Mucosa of rectum (tissue), 2 donors: Measurements from ENCODE around the gene TMEM176B.
A peak's percentile ranks its signal among the peaks of the same experiment; 100 is the strongest.

ENCODE experiments used
- H3K27ac ChIP-seq, 2 donors: one replicate each; pipeline ENCODE4 v1.7.0; 2013; ENCODE audit warnings: inconsistent platforms in 2 of 2, low read depth in 2 of 2, low read length in 2 of 2
- H3K27me3 ChIP-seq, 2 donors: one replicate each; pipeline ENCODE4 v1.7.0; 2013; ENCODE audit warnings: low read length in 2 of 2; ENCODE audit not compliant: control insufficient read depth in 2 of 2, insufficient read depth in 2 of 2
- H3K36me3 ChIP-seq, 2 donors: one replicate each; pipeline ENCODE4 v1.7.0; 2013; ENCODE audit warnings: low read length in 2 of 2; ENCODE audit not compliant: control insufficient read depth in 2 of 2, insufficient read depth in 2 of 2
- H3K4me1 ChIP-seq, 2 donors: one replicate each; pipeline ENCODE4 v1.7.0; 2013; ENCODE audit warnings: low read length in 2 of 2, mild to moderate bottlenecking in 1 of 2; ENCODE audit not compliant: control insufficient read depth in 2 of 2, insufficient read depth in 2 of 2
- H3K4me3 ChIP-seq, 2 donors: one replicate each; pipeline ENCODE4 v1.7.0; 2013; ENCODE audit warnings: low read length in 2 of 2
- H3K9ac ChIP-seq, 2 donors: one replicate each; pipeline ENCODE4 v1.7.0; 2013; ENCODE audit warnings: low read length in 2 of 2, low read depth in 1 of 2, mild to moderate bottlenecking in 1 of 2
- H3K9me3 ChIP-seq, 2 donors: one replicate each; pipeline ENCODE4 v1.7.0; 2013; ENCODE audit warnings: low read length in 2 of 2; ENCODE audit not compliant: control insufficient read depth in 2 of 2
- donor health status: healthy.
- donor health status: Normal muscosa, but diverticular disease.

The TMEM176B gene

DNA sequence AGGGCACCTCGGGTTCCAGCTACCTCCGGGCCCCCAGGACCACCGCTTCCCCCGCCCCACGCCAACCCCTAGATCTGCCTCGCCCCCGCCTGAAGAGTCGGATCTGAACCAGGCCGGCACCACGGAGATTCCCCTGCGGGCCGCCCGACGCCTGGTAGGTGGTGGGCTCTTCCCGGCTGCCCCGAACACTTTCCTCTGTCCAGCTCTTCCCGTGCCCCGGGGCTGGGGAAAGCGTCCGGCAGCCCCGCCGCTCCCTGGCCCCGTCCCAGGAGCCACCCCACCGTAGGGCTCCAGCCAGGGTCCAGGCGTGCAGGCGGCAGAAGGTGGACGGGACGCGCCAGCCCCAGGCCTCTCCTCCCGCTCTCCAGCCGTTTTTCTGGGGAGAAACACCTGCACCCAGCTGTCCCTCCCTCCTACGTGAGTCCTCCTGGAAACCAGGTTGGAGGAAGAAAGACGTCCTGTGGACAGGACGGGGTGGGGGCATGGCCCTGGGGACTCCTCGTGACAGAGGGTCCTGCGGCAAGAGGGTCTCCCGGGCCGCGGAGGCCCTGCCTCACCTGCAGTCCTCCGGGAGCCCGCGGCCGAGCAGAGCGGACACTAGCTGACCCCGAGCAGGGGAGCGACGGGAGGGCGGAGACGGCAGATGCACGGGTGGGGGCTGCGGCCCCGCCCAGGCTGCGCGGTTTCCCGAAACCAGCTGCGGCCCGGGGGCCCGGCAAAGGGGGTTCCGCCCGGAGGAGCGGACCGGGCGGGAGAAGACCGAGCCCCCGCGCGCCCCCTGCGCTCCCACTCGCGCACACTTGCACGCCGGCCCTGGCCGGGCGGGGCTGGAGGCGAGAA is at the start of gene TMEM176B:
Gene TMEM176B (minus strand): TSS at position 624 of the 840 bp plus-strand sequence. CDS start 3,795 bp downstream, outside the sequence.
- peak within 1 kb of the TSS; percentile 89 to 97 for H3K9ac ChIP-seq
- peak within 1 kb of the TSS; percentile 95 to 96 for H3K27ac ChIP-seq
- H3K9me3 ChIP-seq, result peaks cover 0 to 1% of the 10 kb centered on the region in 2 donors
- peaks cover 21 to 34% of the 10 kb centered on the region in 2 donors for H3K36me3 ChIP-seq
- H3K27me3 ChIP-seq, result no peaks in the 10 kb centered on the region
- H3K4me3 ChIP-seq, result peak within 1 kb of the TSS; percentile 88 to 93
- peaks cover 22 to 30% of the 10 kb centered on the region in 2 donors for H3K4me1 ChIP-seq

- Histone ChIP-seq H3K4me1 (peaks cover 7 to 8% of the 10 kb centered on the region in 2 donors), H3K9ac (no peak overlapping the region), H3K4me3 (no peak overlapping the region), H3K36me3 (no peaks in the 10 kb centered on the region), H3K27ac (no peak overlapping the region), H3K27me3 (no peaks in the 10 kb centered on the region), H3K9me3 (no peaks in the 10 kb centered on the region)
These were observed 49.1 kb upstream of the TMEM176B start for GRCh38 chr7:150849204-150849775.

DNA sequence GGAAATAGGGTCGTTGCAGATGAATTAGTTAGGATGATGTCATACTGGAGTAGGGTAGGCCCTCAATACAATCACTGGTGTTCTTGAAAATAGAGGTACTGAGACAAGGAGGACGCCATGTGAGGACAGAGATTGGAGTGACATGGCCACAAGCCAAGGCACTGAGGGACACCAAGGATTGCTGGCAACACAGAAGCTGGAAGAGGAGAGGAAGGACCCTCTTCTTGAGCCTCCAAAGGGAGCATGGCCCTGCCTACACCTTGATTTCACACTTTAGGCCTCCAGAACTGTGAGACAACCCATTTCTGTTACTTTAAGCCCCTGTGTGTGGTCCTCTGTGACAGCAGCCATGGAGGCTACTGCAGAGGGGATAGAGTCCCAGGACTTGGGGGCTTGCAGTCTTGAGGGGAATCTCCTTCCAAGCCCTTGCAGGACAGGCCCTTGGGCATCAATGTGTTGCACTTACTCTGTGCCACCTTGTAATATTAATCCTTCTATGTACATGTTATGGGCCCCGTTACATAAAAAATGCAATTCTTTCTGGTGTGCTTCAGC is 48.5 kb upstream of the TMEM176B start:
- Histone ChIP-seq H3K4me1 (peaks cover 4 to 7% of the 10 kb centered on the region in 2 donors), H3K27ac (no peak overlapping the region), H3K36me3 (no peaks in the 10 kb centered on the region), H3K9me3 (no peaks in the 10 kb centered on the region), H3K27me3 (no peaks in the 10 kb centered on the region), H3K4me3 (no peak overlapping the region), H3K9ac (no peak overlapping the region)

- Histone ChIP-seq H3K36me3 (no peaks in the 10 kb centered on the region), H3K27me3 (no peaks in the 10 kb centered on the region), H3K9ac (no peak overlapping the region), H3K4me3 (no peak overlapping the region), H3K9me3 (no peaks in the 10 kb centered on the region), H3K27ac (no peak overlapping the region), H3K4me1 (peaks cover 4 to 7% of the 10 kb centered on the region in 2 donors)
These were observed 47.9 kb upstream of the TMEM176B start for GRCh38 chr7:150848111-150848510.

- Histone ChIP-seq H3K36me3 (no peaks in the 10 kb centered on the region), H3K9me3 (no peaks in the 10 kb centered on the region), H3K4me3 (no peak overlapping the region), H3K4me1 (peaks cover 4 to 7% of the 10 kb centered on the region in 2 donors), H3K9ac (no peak overlapping the region), H3K27ac (no peak overlapping the region), H3K27me3 (no peaks in the 10 kb centered on the region)
These were observed 47.4 kb upstream of the TMEM176B start for GRCh38 chr7:150847536-150847935.

- Histone ChIP-seq H3K9me3 (no peaks in the 10 kb centered on the region), H3K36me3 (no peaks in the 10 kb centered on the region), H3K9ac (no peak overlapping the region), H3K4me1 (peaks cover 0 to 2% of the 10 kb centered on the region in 2 donors), H3K4me3 (no peak overlapping the region), H3K27me3 (no peaks in the 10 kb centered on the region), H3K27ac (no peak overlapping the region)
These were observed 46.3 kb upstream of the TMEM176B start for GRCh38 chr7:150846291-150847115.

- Histone ChIP-seq H3K9me3 (no peaks in the 10 kb centered on the region), H3K27ac (no peak overlapping the region), H3K36me3 (no peaks in the 10 kb centered on the region), H3K4me3 (no peak overlapping the region), H3K27me3 (no peaks in the 10 kb centered on the region), H3K4me1 (peaks cover 0 to 2% of the 10 kb centered on the region in 2 donors), H3K9ac (no peak overlapping the region)
These were observed 45.3 kb upstream of the TMEM176B start for GRCh38 chr7:150845421-150845861.

DNA sequence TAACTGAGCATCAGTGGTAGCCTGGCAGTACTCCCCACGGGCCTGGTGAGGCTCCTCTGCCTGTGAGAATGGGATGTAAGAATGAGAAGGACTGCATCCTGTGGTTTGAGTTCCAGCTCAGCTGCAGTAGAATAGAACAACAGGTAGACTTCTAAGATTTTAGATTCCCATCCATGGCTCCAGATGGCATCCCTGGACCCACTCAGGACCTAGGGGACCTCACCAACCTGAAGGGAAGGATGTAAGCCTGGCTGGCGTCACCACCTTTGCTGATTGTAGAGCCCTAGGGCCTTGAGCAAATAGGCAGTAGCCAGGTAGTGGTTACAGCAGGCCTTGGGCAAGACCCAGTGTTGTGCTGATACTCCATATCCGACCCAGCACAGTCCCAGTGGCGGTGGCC is 42.6 kb upstream of the TMEM176B start:
- no peak overlapping the region for H3K4me3 ChIP-seq
- H3K36me3 ChIP-seq, result no peaks in the 10 kb centered on the region
- no peaks in the 10 kb centered on the region for H3K27me3 ChIP-seq
- peaks cover 0 to 2% of the 10 kb centered on the region in 2 donors for H3K4me1 ChIP-seq
- H3K9ac ChIP-seq, result no peak overlapping the region
- no peak overlapping the region for H3K27ac ChIP-seq
- H3K9me3 ChIP-seq, result no peaks in the 10 kb centered on the region

GRCh38 chr7:150842018-150842417 is 41.9 kb upstream of the TMEM176B start:
- H3K27ac ChIP-seq, result no peak overlapping the region

More at GRCh38 chr7:150842018-150842417, 41.9 kb upstream of the TMEM176B start:
- peaks cover 0 to 2% of the 10 kb centered on the region in 2 donors for H3K4me1 ChIP-seq
- no peak overlapping the region for H3K9ac ChIP-seq
- no peaks in the 10 kb centered on the region for H3K36me3 ChIP-seq
- H3K9me3 ChIP-seq, result no peaks in the 10 kb centered on the region
- H3K4me3 ChIP-seq, result no peak overlapping the region
- no peaks in the 10 kb centered on the region for H3K27me3 ChIP-seq
